Measurements from ENCODE around the gene SEPTIN12. TPM values are rescaled to one million over a fixed set of nuclear protein-coding genes. Genes with fewer than 3 reads are reported as not detected.
A peak's percentile ranks its signal among the peaks of the same experiment; 100 is the strongest.

The SEPTIN12 gene
- total RNA-seq, 1 donor = not detected

DNA sequence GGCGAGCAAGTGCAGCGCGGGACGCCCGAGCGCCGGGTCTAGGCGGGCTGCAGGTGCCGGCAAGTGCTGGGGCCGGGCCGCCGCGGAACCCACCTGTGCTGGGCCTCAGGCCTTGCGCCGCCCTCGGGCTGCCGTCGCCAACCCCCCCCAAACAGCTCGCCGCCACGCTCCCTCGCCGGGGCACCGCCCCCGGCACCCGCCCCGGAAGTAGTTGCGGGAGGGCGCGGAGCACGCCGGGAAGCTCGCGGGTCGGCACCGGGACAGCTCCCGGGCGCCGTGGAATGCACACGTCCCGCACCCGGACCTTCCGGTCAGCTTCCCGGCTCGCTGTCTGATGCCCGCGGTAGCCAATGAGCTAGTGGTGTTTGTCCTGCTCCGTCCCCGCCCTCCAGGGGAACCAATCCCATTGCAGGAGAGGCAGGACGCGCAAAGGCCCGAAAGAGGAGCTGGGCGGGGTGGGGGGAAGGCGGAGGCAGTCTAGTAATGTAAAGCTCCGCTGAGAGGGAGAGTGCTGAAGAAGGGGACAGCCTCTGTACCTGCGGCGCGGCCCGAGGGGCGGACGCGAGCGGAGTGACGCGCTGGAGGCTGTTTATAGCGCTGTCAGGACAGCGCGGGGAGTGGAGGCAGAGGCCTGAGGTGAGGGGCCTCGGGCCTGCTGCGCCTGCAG is 53.9 kb downstream of the SEPTIN12 start, which contains the start of the genes ANKS3 and DNAAF8:
Gene ANKS3, minus strand, starts transcription at position 209 of the 667 bp plus-strand sequence. CDS start 4,122 bp downstream, outside the sequence.
Gene DNAAF8, plus strand, starts transcription at position 475 of the 667 bp plus-strand sequence. CDS start 1,978 bp downstream, outside the sequence.
- peak within 1 kb of the TSS; percentile 93 for H3K4me3 ChIP-seq (ENCODE audit: low read depth, low read length)
- no peak for TF ChIP-seq CTCF (IDR thresholded peaks at IDR 0.05; ENCODE audit: insufficient read depth, low read length)
- peak; percentile 96 for DNase-seq (ENCODE audit: low read depth)

GRCh38 chr16:4733747-4734062 is 54.4 kb downstream of the SEPTIN12 start:
- H3K4me3 ChIP-seq (ENCODE audit: low read depth, low read length) = peak overlapping the region; percentile 93
- no peak for TF ChIP-seq CTCF (IDR thresholded peaks at IDR 0.05; ENCODE audit: insufficient read depth, low read length)
- DNase-seq (ENCODE audit: low read depth) = no peak

DNA sequence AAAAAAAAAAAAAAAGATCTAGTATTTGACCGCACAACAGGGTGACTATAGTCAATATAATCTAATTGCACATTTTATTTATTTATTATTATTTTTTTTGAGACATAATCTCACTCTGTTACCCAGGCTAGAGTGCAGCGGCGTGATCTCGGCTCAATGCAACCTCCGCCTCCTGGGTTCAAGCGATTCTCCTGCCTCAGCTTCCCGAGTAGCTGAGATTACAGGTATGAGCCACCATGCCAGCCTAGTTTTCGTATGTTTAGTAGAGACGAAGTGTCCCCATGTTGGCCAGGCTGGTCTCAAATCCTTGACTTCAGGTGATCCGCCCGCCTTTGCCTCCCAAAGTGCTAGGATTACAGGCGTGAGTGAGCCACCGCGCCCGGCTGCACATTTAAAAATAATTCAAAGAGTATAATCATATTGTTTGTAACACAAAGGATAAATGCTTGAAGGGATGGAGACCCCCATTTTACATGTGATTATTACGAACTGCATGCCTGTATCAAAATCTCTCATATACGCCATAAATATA is 54.9 kb downstream of the SEPTIN12 start:
- peak overlapping the region; percentile 93 for H3K4me3 ChIP-seq (ENCODE audit: low read depth, low read length)
- no peak for TF ChIP-seq CTCF (IDR thresholded peaks at IDR 0.05; ENCODE audit: insufficient read depth, low read length)
- DNase-seq (ENCODE audit: low read depth) = no peak

GRCh38 chr16:4729876-4730275 is 58.3 kb downstream of the SEPTIN12 start:
- no peak overlapping the region for H3K4me3 ChIP-seq (ENCODE audit: low read depth, low read length)
- no peak for DNase-seq (ENCODE audit: low read depth)
- no peak for TF ChIP-seq CTCF (IDR thresholded peaks at IDR 0.05; ENCODE audit: insufficient read depth, low read length)

- DNase-seq (ENCODE audit: low read depth) = no peak
- no peak overlapping the region for H3K4me3 ChIP-seq (ENCODE audit: low read depth, low read length)
- TF ChIP-seq CTCF (IDR thresholded peaks at IDR 0.05; ENCODE audit: insufficient read depth, low read length) = no peak
These were observed 59.5 kb downstream of the SEPTIN12 start for GRCh38 chr16:4728676-4729075.

Small RNA genes lying within 50 kb of the gene (small RNA-seq; reads per million reads assigned to genes)
- not detected for gene RF00017

Other genes with a start within 250 kb of the SEPTIN12 start
- 11.8 and 20.3 TPM in 2 replicates for gene CDIP1, start 249.6 kb downstream of the SEPTIN12 start, total RNA-seq (ENCODE audit: low replicate concordance)
- under 0.01 TPM in 1 of 2 replicates, not detected in the other for gene C16orf96, start 232.0 kb downstream of the SEPTIN12 start, total RNA-seq (ENCODE audit: low replicate concordance)
- gene UBALD1, start 173.5 kb downstream of the SEPTIN12 start, total RNA-seq (ENCODE audit: low replicate concordance) = 5.2 and 7.1 TPM in 2 replicates
- 24.5 and 34.3 TPM in 2 replicates for gene MGRN1, start 163.5 kb downstream of the SEPTIN12 start, total RNA-seq (ENCODE audit: low replicate concordance)
- 15.4 and 48.3 TPM in 2 replicates for gene NUDT16L1, start 94.8 kb downstream of the SEPTIN12 start, total RNA-seq (ENCODE audit: low replicate concordance)
- gene ANKS3, start 54.1 kb downstream of the SEPTIN12 start, total RNA-seq (ENCODE audit: low replicate concordance) = 22.0 and 28.2 TPM in 2 replicates
- gene DNAAF8, start 53.8 kb downstream of the SEPTIN12 start, total RNA-seq (ENCODE audit: low replicate concordance) = 1.4 TPM in 1 of 2 replicates, not detected in the other
- gene ZNF500, start 21.2 kb downstream of the SEPTIN12 start, total RNA-seq (ENCODE audit: low replicate concordance) = 8.3 and 14.1 TPM in 2 replicates
- gene SMIM22, start 7.0 kb upstream of the SEPTIN12 start, total RNA-seq (ENCODE audit: low replicate concordance) = not detected in 2 replicates
- 9.1 and 14.4 TPM in 2 replicates for gene ROGDI, start 14.3 kb upstream of the SEPTIN12 start, total RNA-seq (ENCODE audit: low replicate concordance)
- 42.4 and 55.0 TPM in 2 replicates for gene GLYR1, start 58.9 kb upstream of the SEPTIN12 start, total RNA-seq (ENCODE audit: low replicate concordance)
- 37.7 and 47.8 TPM in 2 replicates for gene UBN1, start 59.1 kb upstream of the SEPTIN12 start, total RNA-seq (ENCODE audit: low replicate concordance)
- 53.9 and 57.9 TPM in 2 replicates for gene PPL, start 148.8 kb upstream of the SEPTIN12 start, total RNA-seq (ENCODE audit: low replicate concordance)
- gene SEC14L5, start 170.0 kb upstream of the SEPTIN12 start, total RNA-seq (ENCODE audit: low replicate concordance) = 1.2 and 3.0 TPM in 2 replicates
- 16.8 and 50.6 TPM in 2 replicates for gene NAGPA, start 245.6 kb upstream of the SEPTIN12 start, total RNA-seq (ENCODE audit: low replicate concordance)

Data from fibroblast of the aortic adventitia (primary cell).